SK-N-SH (cell line): ENCODE measurements around the gene PRDX1. TPM values are rescaled to one million over a fixed set of nuclear protein-coding genes. Genes with fewer than 3 reads are reported as not detected.

Experiments used
- CTCF ChIA-PET: fragments of 300-600, 350-600 bp; formaldehyde crosslinking; extraction: SDS; loops from one replicate; lab custom pipeline; 2021; lab: Yijun Ruan, JAX
- POLR2A ChIA-PET: fragments of 350-600 bp; sonication (Branson Sonifier 250); formaldehyde crosslinking; extraction: SDS; loops from one replicate; lab custom pipeline; 2020; ENCODE audit warnings: antibody characterized with exemption, inconsistent platforms; lab: Yijun Ruan, JAX
- DNase-seq: peaks from one replicate; pipeline ENCODE4 v3.0.0; 2012
- H2AFZ ChIP-seq: fragments of 200-600 bp; sonication (generic); 2 replicates; pipeline ENCODE4 v1.8.1; 2016; ENCODE audit warnings: antibody characterized with exemption, mild to moderate bottlenecking, low read depth
- H3F3A ChIP-seq: fragments of 200-600 bp; sonication (generic); replicated peaks from 2 replicates; pipeline ENCODE3; 2016; ENCODE audit warnings: antibody characterized with exemption, mild to moderate bottlenecking; ENCODE audit not compliant: insufficient read depth
- H3K27ac ChIP-seq, 2 experiments: fragments of 200-500 bp in 1 of 2; fragments of 200-600 bp in 1 of 2; sonication (Bioruptor generic) in 1 of 2; sonication (generic), shearing (Covaris generic) in 1 of 2; 2 replicates each; pipeline versions ENCODE4 v1.5.1 to v1.6.1; 2014 to 2016; ENCODE audit warnings: low read depth in 2 of 2, inconsistent platforms in 1 of 2, low read length in 1 of 2, mild to moderate bottlenecking in 1 of 2, mixed read lengths in 1 of 2
- H3K27me3 ChIP-seq: fragments of 200-600 bp; sonication (generic), shearing (Covaris generic); 2 replicates; pipeline ENCODE4 v1.6.1; 2016; ENCODE audit warnings: mixed run types; ENCODE audit not compliant: insufficient read depth
- H3K36me3 ChIP-seq, 2 experiments: fragments of 200-500 bp in 1 of 2; fragments of 200-600 bp in 1 of 2; sonication (Bioruptor generic) in 1 of 2; sonication (generic) in 1 of 2; replicated peaks in 1 of 2; 2 replicates each; pipeline versions ENCODE3 to v1.5.1; 2014 to 2016; ENCODE audit warnings: low read length in 1 of 2, mild to moderate bottlenecking in 1 of 2; ENCODE audit not compliant: insufficient read depth in 2 of 2, control insufficient read depth in 1 of 2
- H3K4me1 ChIP-seq, 2 experiments: fragments of 200-500 bp in 1 of 2; fragments of 200-600 bp in 1 of 2; sonication (Bioruptor generic) in 1 of 2; sonication (generic), shearing (Covaris generic) in 1 of 2; 2 replicates each; pipeline versions ENCODE4 v1.5.1 to v1.6.1; 2014 to 2016; ENCODE audit warnings: low read depth in 1 of 2, low read length in 1 of 2, mixed run types in 1 of 2; ENCODE audit not compliant: insufficient read depth in 2 of 2, control insufficient read depth in 1 of 2
- H3K4me2 ChIP-seq: fragments of 200-600 bp; sonication (generic), shearing (Covaris generic); 2 replicates; pipeline ENCODE4 v1.6.1; 2017; ENCODE audit warnings: mixed run types
- H3K4me3 ChIP-seq, 2 experiments: fragments of 200-500 bp in 1 of 2; fragments of 200-600 bp in 1 of 2; sonication (Bioruptor generic) in 1 of 2; sonication (generic), shearing (Covaris generic) in 1 of 2; 2 replicates each; pipeline versions ENCODE4 v1.5.1 to v1.8.1; 2014 to 2016; ENCODE audit warnings: low read depth in 2 of 2, inconsistent platforms in 1 of 2, low read length in 1 of 2, mild to moderate bottlenecking in 1 of 2, mixed read lengths in 1 of 2, moderate library complexity in 1 of 2
- H3K79me2 ChIP-seq: fragments of 200-600 bp; sonication (generic); 2 replicates; pipeline ENCODE4 v1.8.1; 2017; ENCODE audit warnings: mild to moderate bottlenecking; ENCODE audit not compliant: insufficient read depth
- H3K9ac ChIP-seq: fragments of 200-600 bp; sonication (generic); 2 replicates; pipeline ENCODE4 v1.6.1; 2017; ENCODE audit warnings: mixed run types
- H3K9me2 ChIP-seq: fragments of 200-600 bp; sonication (generic); 2 replicates; pipeline ENCODE4 v1.6.1; 2017; ENCODE audit warnings: mixed run types
- H3K9me3 ChIP-seq: fragments of 200-600 bp; sonication (generic); 2 replicates; pipeline ENCODE4 v1.6.1; 2017; ENCODE audit warnings: mixed run types, mild to moderate bottlenecking, moderate library complexity
- H4K20me1 ChIP-seq: fragments of 200-600 bp; sonication (generic); 2 replicates; pipeline ENCODE4 v1.6.1; 2017; ENCODE audit warnings: mild to moderate bottlenecking, mixed run types; ENCODE audit not compliant: insufficient read depth
- CTCF ChIP-seq: fragments of 200-600 bp; sonication (generic); IDR thresholded peaks from 2 replicates; pipeline ENCODE4 v1.6.1; 2017; ENCODE audit warnings: antibody characterized with exemption, mild to moderate bottlenecking, moderate library complexity
- GABPA ChIP-seq: IDR thresholded peaks from 2 replicates; pipeline ENCODE4 v1.4.0; 2012; ENCODE audit warnings: low read depth, mild to moderate bottlenecking
- NFIC ChIP-seq: IDR thresholded peaks from 2 replicates; pipeline ENCODE4 v1.4.0; 2012; ENCODE audit warnings: borderline replicate concordance
- NRF1 ChIP-seq: IDR thresholded peaks from 2 replicates; pipeline ENCODE4 v1.6.1; 2012; ENCODE audit warnings: low read depth, mild to moderate bottlenecking, low read length
- RAD21 ChIP-seq: IDR thresholded peaks from 2 replicates; pipeline ENCODE4 v1.6.1; 2012; ENCODE audit warnings: mild to moderate bottlenecking, low read length
- RCOR1 ChIP-seq: fragments of 150-350 bp; IDR thresholded peaks from 2 replicates; pipeline ENCODE4 v1.6.1; 2017; ENCODE audit warnings: antibody characterized with exemption, low read length
- RXRA ChIP-seq: IDR thresholded peaks from 2 replicates; pipeline ENCODE4 v1.4.0; 2012; ENCODE audit warnings: low read depth, mild to moderate bottlenecking, borderline replicate concordance
- SIN3A ChIP-seq: IDR thresholded peaks from 2 replicates; pipeline ENCODE4 v1.6.1; 2012; ENCODE audit warnings: low read depth, mild to moderate bottlenecking, low read length, moderate library complexity, borderline replicate concordance
- SMC3 ChIP-seq: IDR thresholded peaks from 2 replicates; pipeline ENCODE4 v1.6.1; 2012; ENCODE audit warnings: low read depth, low read length, improper control_type of control experiment
- TAF1 ChIP-seq: IDR thresholded peaks from 2 replicates; pipeline ENCODE4 v1.6.1; 2012; ENCODE audit warnings: low read depth, mild to moderate bottlenecking, low read length, moderate library complexity, borderline replicate concordance
- WGBS: methylation state at CpG from one replicate; pipeline ENCODE4 v1.1.6; 2017; ENCODE audit warnings: low lambda C conversion rate; 5-methylcytosine and 5-hydroxymethylcytosine counted together
- polyA plus RNA-seq, 3 experiments: library from polyadenylated mRNA; depleted of rRNA; stranded (reverse); fragments of >200 nt; gene quantifications; 2 replicates each; pipeline ENCODE4 v1.2.3, GENCODE V29; 2012

Gene PRDX1
- polyA plus RNA-seq, 1 of the 3 experiments (the other 2 are of a cell fraction), result 467 TPM

- TF ChIP-seq SIN3A, result peak; percentile 100
- TF ChIP-seq TAF1, result peak; percentile 100
- TF ChIP-seq NFIC, result no peak
- TF ChIP-seq, all 33 proteins: peak for 15
Measured at GRCh38 chr1:45521413-45522323, at the start of gene PRDX1 (continued).

GRCh38 chr1:45570631-45571030 lies 48.9 kb upstream of the PRDX1 start:
- Histone ChIP-seq H3K9ac (no peak overlapping the region), H3K27me3 (no peaks in the 10 kb centered on the region), H3F3A (peaks cover 13% of the 10 kb centered on the region), H3K4me2 (no peak overlapping the region), H3K9me2 (no peaks in the 10 kb centered on the region), H3K27ac (no peak overlapping the region), H3K9me3 (no peaks in the 10 kb centered on the region), H4K20me1 (no peaks in the 10 kb centered on the region), H3K4me1 (peaks cover 0 to 5% of the 10 kb centered on the region in 2 experiments; a peak in 1 of 4 replicates), H3K36me3 (peaks cover 20 to 41% of the 10 kb centered on the region in 2 experiments), H3K79me2 (no peaks in the 10 kb centered on the region), H2AFZ (no peak overlapping the region), H3K4me3 (no peak overlapping the region)
- DNase-seq, result no peak
- no peak for TF ChIP-seq RXRA
- TF ChIP-seq NRF1, result no peak
- ChIA-PET CTCF (interaction anchor here (0.6 to 10.0 kb wide), 28 partner anchors 10 to 309 kb away, joined by 3 to 164 read pairs (median 4); partner anchors contain the start of genes AKR1A1, NASP and TESK2), POLR2A (no interaction called here)
- 60% methylated on average over 4 of the region's 4 CpGs for WGBS

- Histone ChIP-seq H3K4me1 (peaks cover 0 to 5% of the 10 kb centered on the region in 2 experiments; a peak in 1 of 4 replicates), H4K20me1 (no peaks in the 10 kb centered on the region), H3F3A (peaks cover 12% of the 10 kb centered on the region), H3K27me3 (no peaks in the 10 kb centered on the region), H3K79me2 (no peaks in the 10 kb centered on the region), H3K9ac (no peak overlapping the region), H3K4me2 (no peak overlapping the region), H3K9me2 (no peaks in the 10 kb centered on the region), H3K9me3 (no peaks in the 10 kb centered on the region), H3K4me3 (no peak overlapping the region), H3K27ac (no peak overlapping the region), H2AFZ (no peak overlapping the region), H3K36me3 (peaks cover 23 to 41% of the 10 kb centered on the region in 2 experiments)
- POLR2A ChIA-PET, result interaction anchor here (3.9 kb wide), 1 partner anchor 49 kb away, joined by 30 read pairs; the partner anchor contains the start of gene PRDX1
- TF ChIP-seq RCOR1 (no peak), RAD21 (peak; percentile 94), CTCF (peak; percentile 98), GABPA (no peak), SMC3 (peak; percentile 83)
- CTCF ChIA-PET, result interaction anchor here (0.6 to 10.0 kb wide), 31 partner anchors 10 to 310 kb away, joined by 3 to 164 read pairs (median 4); partner anchors contain the start of genes AKR1A1, NASP, PRDX1 and TESK2
- 21% methylated on average over 6 of the region's 8 CpGs for WGBS
- peak; percentile 73 for DNase-seq
Measured at GRCh38 chr1:45569962-45570581, 48.4 kb upstream of the PRDX1 start.
